Measurements from ENCODE around the gene CNDP1.

Gene CNDP1

GRCh38 chr18:74534981-74535649 lies 815 bp downstream of the CNDP1 start:
- H3K27me3 Mint-ChIP-seq: peaks cover 4% of the 10 kb centered on the region
- H3K4me3 Mint-ChIP-seq: no peak overlapping the region
- no peaks in the 10 kb centered on the region for H3K36me3 Mint-ChIP-seq (ENCODE audit: low read depth)
- intact Hi-C loops (cut with micrococcal nuclease): no loop called here
- H3K27ac Mint-ChIP-seq: no peak overlapping the region
- H3K9me3 Mint-ChIP-seq: no peaks in the 10 kb centered on the region
- H3K4me1 Mint-ChIP-seq (ENCODE audit: low read depth): no peaks in the 10 kb centered on the region

GRCh38 chr18:74539289-74539688 lies 5.0 kb downstream of the CNDP1 start:
- H3K4me1 Mint-ChIP-seq (ENCODE audit: low read depth): no peaks in the 10 kb centered on the region

GRCh38 chr18:74540652-74541421 lies 6.5 kb downstream of the CNDP1 start:
- no peaks in the 10 kb centered on the region for H3K27me3 Mint-ChIP-seq
- no peaks in the 10 kb centered on the region for H3K9me3 Mint-ChIP-seq
- intact Hi-C loops (cut with micrococcal nuclease): no loop called here
- no peaks in the 10 kb centered on the region for H3K4me1 Mint-ChIP-seq (ENCODE audit: low read depth)
- no peak overlapping the region for H3K27ac Mint-ChIP-seq
- H3K36me3 Mint-ChIP-seq (ENCODE audit: low read depth): no peaks in the 10 kb centered on the region
- no peak overlapping the region for H3K4me3 Mint-ChIP-seq

More at GRCh38 chr18:74539289-74539688, 5.0 kb downstream of the CNDP1 start:
- Mint-ChIP-seq H3K27ac (no peak overlapping the region), H3K36me3 (ENCODE audit: low read depth) (no peaks in the 10 kb centered on the region), H3K9me3 (no peaks in the 10 kb centered on the region), H3K27me3 (no peaks in the 10 kb centered on the region), H3K4me3 (no peak overlapping the region)
- intact Hi-C loops (cut with micrococcal nuclease): no loop called here

GRCh38 chr18:74541703-74542555 lies 7.6 kb downstream of the CNDP1 start:
- peaks cover 10% of the 10 kb centered on the region for H3K4me1 Mint-ChIP-seq (ENCODE audit: low read depth)
- H3K36me3 Mint-ChIP-seq (ENCODE audit: low read depth): no peaks in the 10 kb centered on the region
- intact Hi-C loops (cut with micrococcal nuclease): no loop called here
- H3K27me3 Mint-ChIP-seq: peaks cover 3% of the 10 kb centered on the region
- H3K9me3 Mint-ChIP-seq: no peaks in the 10 kb centered on the region
- no peak overlapping the region for H3K4me3 Mint-ChIP-seq
- no peak overlapping the region for H3K27ac Mint-ChIP-seq

- no peak overlapping the region for H3K4me3 Mint-ChIP-seq
- no peaks in the 10 kb centered on the region for H3K9me3 Mint-ChIP-seq
- H3K27ac Mint-ChIP-seq: no peak overlapping the region
- H3K27me3 Mint-ChIP-seq: peaks cover 3% of the 10 kb centered on the region
- H3K36me3 Mint-ChIP-seq (ENCODE audit: low read depth): no peaks in the 10 kb centered on the region
- H3K4me1 Mint-ChIP-seq (ENCODE audit: low read depth): peaks cover 10% of the 10 kb centered on the region
- intact Hi-C loops (cut with micrococcal nuclease): no loop called here
These were observed 10.6 kb downstream of the CNDP1 start for GRCh38 chr18:74544898-74545297.

- no peak overlapping the region for H3K4me3 Mint-ChIP-seq
- H3K27ac Mint-ChIP-seq: peak overlapping the region; percentile 35
- intact Hi-C loops (cut with micrococcal nuclease): no loop called here
- H3K4me1 Mint-ChIP-seq (ENCODE audit: low read depth): peaks cover 10% of the 10 kb centered on the region
- H3K27me3 Mint-ChIP-seq: peaks cover 3% of the 10 kb centered on the region
- no peaks in the 10 kb centered on the region for H3K36me3 Mint-ChIP-seq (ENCODE audit: low read depth)
- no peaks in the 10 kb centered on the region for H3K9me3 Mint-ChIP-seq
These were observed 11.7 kb downstream of the CNDP1 start for GRCh38 chr18:74546007-74546406.

- H3K4me3 Mint-ChIP-seq: no peak overlapping the region
- intact Hi-C loops (cut with micrococcal nuclease): no loop called here
- no peaks in the 10 kb centered on the region for H3K36me3 Mint-ChIP-seq (ENCODE audit: low read depth)
- H3K27ac Mint-ChIP-seq: no peak overlapping the region
- peaks cover 10% of the 10 kb centered on the region for H3K4me1 Mint-ChIP-seq (ENCODE audit: low read depth)
- H3K27me3 Mint-ChIP-seq: peaks cover 3% of the 10 kb centered on the region
- no peaks in the 10 kb centered on the region for H3K9me3 Mint-ChIP-seq
These were observed 12.6 kb downstream of the CNDP1 start for GRCh38 chr18:74546751-74547530.

- Mint-ChIP-seq H3K36me3 (ENCODE audit: low read depth) (no peaks in the 10 kb centered on the region), H3K9me3 (no peaks in the 10 kb centered on the region), H3K27me3 (peaks cover 3% of the 10 kb centered on the region), H3K4me1 (ENCODE audit: low read depth) (peaks cover 10% of the 10 kb centered on the region), H3K27ac (no peak overlapping the region), H3K4me3 (no peak overlapping the region)
- intact Hi-C loops (cut with micrococcal nuclease): no loop called here
These were observed 13.6 kb downstream of the CNDP1 start for GRCh38 chr18:74547860-74548259.

GRCh38 chr18:74549591-74550104 lies 15.3 kb downstream of the CNDP1 start:
- no peaks in the 10 kb centered on the region for H3K36me3 Mint-ChIP-seq (ENCODE audit: low read depth)
- no peak overlapping the region for H3K4me3 Mint-ChIP-seq
- intact Hi-C loops (cut with micrococcal nuclease): loop anchor here (10.0 kb wide), 1 partner anchor 55 kb away; the partner anchor contains the start of gene CNDP2
- no peak overlapping the region for H3K27ac Mint-ChIP-seq
- peaks cover 8% of the 10 kb centered on the region for H3K27me3 Mint-ChIP-seq
- H3K9me3 Mint-ChIP-seq: no peaks in the 10 kb centered on the region
- H3K4me1 Mint-ChIP-seq (ENCODE audit: low read depth): peaks cover 10% of the 10 kb centered on the region

- no peak overlapping the region for H3K27ac Mint-ChIP-seq
- H3K4me3 Mint-ChIP-seq: no peak overlapping the region
- no peaks in the 10 kb centered on the region for H3K9me3 Mint-ChIP-seq
- intact Hi-C loops (cut with micrococcal nuclease): loop anchor here (10.0 kb wide), 1 partner anchor 56 kb away; the partner anchor contains the start of gene CNDP2
- no peaks in the 10 kb centered on the region for H3K36me3 Mint-ChIP-seq (ENCODE audit: low read depth)
- peaks cover 10% of the 10 kb centered on the region for H3K4me1 Mint-ChIP-seq (ENCODE audit: low read depth)
- peaks cover 8% of the 10 kb centered on the region for H3K27me3 Mint-ChIP-seq
These were observed 16.6 kb downstream of the CNDP1 start for GRCh38 chr18:74550886-74551285.

GRCh38 chr18:74551452-74551851 lies 17.2 kb downstream of the CNDP1 start:
- Mint-ChIP-seq H3K9me3 (no peaks in the 10 kb centered on the region), H3K27me3 (peaks cover 9% of the 10 kb centered on the region), H3K36me3 (ENCODE audit: low read depth) (no peaks in the 10 kb centered on the region), H3K4me3 (no peak overlapping the region), H3K27ac (no peak overlapping the region), H3K4me1 (ENCODE audit: low read depth) (peaks cover 5% of the 10 kb centered on the region)
- intact Hi-C loops (cut with micrococcal nuclease): loop anchor here (10.0 kb wide), 1 partner anchor 57 kb away; the partner anchor contains the start of gene CNDP2

GRCh38 chr18:74551936-74552555 lies 17.7 kb downstream of the CNDP1 start:
- intact Hi-C loops (cut with micrococcal nuclease): loop anchor here (1.0 to 10.0 kb wide), 3 partner anchors 57 to 356 kb away; partner anchors contain the start of gene CNDP2
- no peaks in the 10 kb centered on the region for H3K4me1 Mint-ChIP-seq (ENCODE audit: low read depth)
- no peak overlapping the region for H3K27ac Mint-ChIP-seq
- H3K4me3 Mint-ChIP-seq: no peak overlapping the region
- H3K9me3 Mint-ChIP-seq: no peaks in the 10 kb centered on the region
- H3K36me3 Mint-ChIP-seq (ENCODE audit: low read depth): no peaks in the 10 kb centered on the region
- peaks cover 14% of the 10 kb centered on the region for H3K27me3 Mint-ChIP-seq

- H3K27ac Mint-ChIP-seq: no peak overlapping the region
- no peak overlapping the region for H3K4me3 Mint-ChIP-seq
- H3K27me3 Mint-ChIP-seq: peaks cover 28% of the 10 kb centered on the region
- no peaks in the 10 kb centered on the region for H3K36me3 Mint-ChIP-seq (ENCODE audit: low read depth)
- H3K4me1 Mint-ChIP-seq (ENCODE audit: low read depth): no peaks in the 10 kb centered on the region
- intact Hi-C loops (cut with micrococcal nuclease): loop anchor here (10.0 kb wide), 1 partner anchor 61 kb away; the partner anchor contains the start of gene CNDP2
- no peaks in the 10 kb centered on the region for H3K9me3 Mint-ChIP-seq
These were observed 21.8 kb downstream of the CNDP1 start for GRCh38 chr18:74556126-74556525.

Data from dendritic cell treated with granulocyte-macrophage colony-stimulating factor and Interleukin-4, amounts not matched to agents 40 ng/mL and 50 ng/mL, for 4 days (primary cell).